ENCODE measurements around the gene PTPRF.

The PTPRF gene

GRCh38 chr1:43572084-43572483 lies 41.4 kb downstream of the PTPRF start:
- TF ChIP-seq CTCF (IDR thresholded peaks at IDR 0.05; ENCODE audit: low read depth, low read length): no peak
- H3K4me3 ChIP-seq (ENCODE audit: low read depth, low read length): no peak overlapping the region

- H3K4me3 ChIP-seq (ENCODE audit: low read depth, low read length): no peak overlapping the region
- no peak for TF ChIP-seq CTCF (IDR thresholded peaks at IDR 0.05; ENCODE audit: low read depth, low read length)
These were observed 41.9 kb downstream of the PTPRF start for GRCh38 chr1:43572538-43572937.

- no peak overlapping the region for H3K4me3 ChIP-seq (ENCODE audit: low read depth, low read length)
- TF ChIP-seq CTCF (IDR thresholded peaks at IDR 0.05; ENCODE audit: low read depth, low read length): no peak
These were observed 42.5 kb downstream of the PTPRF start for GRCh38 chr1:43573066-43573800.

- no peak for TF ChIP-seq CTCF (IDR thresholded peaks at IDR 0.05; ENCODE audit: low read depth, low read length)
- no peak overlapping the region for H3K4me3 ChIP-seq (ENCODE audit: low read depth, low read length)
These were observed 45.8 kb downstream of the PTPRF start for GRCh38 chr1:43576521-43576920.

- no peak for TF ChIP-seq CTCF (IDR thresholded peaks at IDR 0.05; ENCODE audit: low read depth, low read length)
- no peak overlapping the region for H3K4me3 ChIP-seq (ENCODE audit: low read depth, low read length)
These were observed 47.2 kb downstream of the PTPRF start for GRCh38 chr1:43577655-43578542.

GRCh38 chr1:43580039-43580438 lies 49.4 kb downstream of the PTPRF start:
- TF ChIP-seq CTCF (IDR thresholded peaks at IDR 0.05; ENCODE audit: low read depth, low read length): no peak
- H3K4me3 ChIP-seq (ENCODE audit: low read depth, low read length): no peak overlapping the region

GRCh38 chr1:43582162-43582566 lies 51.5 kb downstream of the PTPRF start:
- H3K4me3 ChIP-seq (ENCODE audit: low read depth, low read length): no peak overlapping the region
- TF ChIP-seq CTCF (IDR thresholded peaks at IDR 0.05; ENCODE audit: low read depth, low read length): no peak

Measured in WI38 (cell line).